Measurements from ENCODE around the gene USP3.
A peak's percentile ranks its signal among the peaks of the same experiment; 100 is the strongest.
"Not testable (repeated sequence)": the region's sequence is repeated elsewhere in the genome, so short reads cannot be mapped to it uniquely, and the experiment has no call there.

USP3 gene

DNA sequence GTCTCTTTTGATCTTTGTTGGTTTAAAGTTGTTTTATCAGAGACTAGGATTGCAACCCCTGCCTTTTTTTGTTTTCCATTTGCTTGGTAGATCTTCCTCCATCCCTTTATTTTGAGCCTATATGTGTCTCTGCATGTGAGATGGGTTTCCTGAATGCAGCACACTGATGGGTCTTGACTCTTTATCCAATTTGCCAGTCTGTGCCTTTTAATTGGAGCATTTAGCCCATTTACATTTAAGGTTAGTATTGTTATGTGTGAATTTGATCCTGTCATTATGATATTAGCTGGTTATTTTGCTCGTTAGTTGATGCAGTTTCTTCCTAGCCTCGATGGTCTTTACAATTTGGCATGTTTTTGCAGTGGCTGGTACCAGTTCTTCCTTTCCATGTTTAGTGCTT lies 116.4 kb downstream of the USP3 start:
- not testable (repeated sequence) for DNase-seq

DNA sequence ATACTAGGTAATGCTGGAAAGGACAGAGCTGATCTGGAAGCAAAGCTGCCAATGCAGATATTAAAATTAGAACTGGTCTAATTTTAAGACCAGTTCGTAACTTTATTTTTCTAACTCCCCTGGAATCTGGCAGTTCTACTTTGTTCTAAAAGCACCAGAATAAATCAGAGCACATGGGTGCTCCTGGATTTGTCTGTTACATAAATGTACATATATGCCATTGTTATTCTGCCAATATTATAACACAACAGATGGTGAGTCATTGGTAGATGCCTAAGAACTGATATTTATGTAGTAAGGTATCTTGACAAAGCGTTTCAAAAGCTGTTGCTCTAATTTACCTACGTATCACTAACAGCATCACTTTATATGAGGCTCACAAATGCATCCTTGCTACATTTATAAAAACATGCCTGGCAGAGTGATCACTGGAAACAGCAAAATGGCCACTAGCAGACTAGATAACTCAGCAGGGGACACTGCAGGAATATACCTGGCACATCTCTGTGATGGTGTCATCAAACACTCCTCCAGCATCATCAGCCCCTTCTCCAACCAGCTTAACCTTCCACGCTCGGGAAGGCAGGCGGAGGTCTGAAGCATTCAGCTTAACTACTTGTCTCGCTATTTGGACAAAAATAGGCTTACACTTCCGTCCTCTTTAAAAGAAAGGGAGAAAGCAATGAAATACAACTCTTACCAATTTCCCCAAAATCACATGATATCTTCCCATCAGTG lies 119.0 kb downstream of the USP3 start:
- DNase-seq: no peak

DNA sequence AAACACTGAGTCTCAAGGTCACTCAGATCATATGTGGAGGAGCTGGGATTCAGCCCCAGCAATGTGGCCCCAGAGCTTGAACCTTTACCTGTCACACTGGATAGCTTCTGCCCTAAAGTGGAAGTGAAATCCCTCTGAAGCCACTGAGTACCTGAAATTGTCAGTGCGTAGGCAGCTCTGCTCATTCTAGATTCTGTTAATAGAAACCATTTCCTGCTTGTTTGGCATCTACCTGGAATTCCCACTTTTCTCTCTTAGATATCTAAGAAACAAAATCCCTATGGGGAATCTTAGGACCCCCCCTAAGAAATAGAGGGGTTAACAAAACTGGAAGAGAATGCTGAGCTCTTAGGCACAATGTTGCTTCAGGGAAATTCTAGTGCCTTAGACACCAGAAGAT lies 122.6 kb downstream of the USP3 start:
- DNase-seq: no peak

DNA sequence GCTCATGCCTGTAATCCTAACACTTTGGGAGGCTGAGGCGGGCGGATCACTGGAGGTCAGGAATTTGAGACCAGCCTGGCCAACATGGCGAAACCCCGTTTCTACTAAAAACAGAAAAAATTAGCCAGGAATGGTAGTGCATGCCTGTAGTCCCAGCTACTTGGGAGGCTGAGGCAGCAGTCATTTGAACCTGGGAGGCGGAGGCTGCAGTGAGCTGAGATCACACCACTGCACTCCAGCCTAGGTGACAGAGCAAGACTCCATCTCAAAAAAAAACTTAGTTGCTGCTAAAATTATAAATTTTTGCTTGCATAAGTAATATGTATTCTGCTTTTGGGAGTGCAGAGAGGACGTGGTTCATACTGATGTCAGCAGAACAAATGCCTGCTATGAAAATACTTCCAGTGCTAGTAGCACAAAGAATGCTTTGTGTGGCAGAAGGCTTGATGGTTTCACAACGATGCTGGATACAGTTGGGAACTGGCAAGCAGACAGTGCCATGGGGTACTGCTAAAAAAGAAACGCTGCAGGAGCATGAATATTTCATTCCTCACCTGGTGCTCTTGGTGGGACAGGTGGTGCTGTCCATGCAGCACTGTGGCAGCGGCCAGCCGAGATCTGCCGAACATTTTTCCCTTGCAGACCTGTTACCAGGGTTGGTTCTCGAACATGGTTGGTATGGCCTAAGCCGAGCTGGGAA lies 123.9 kb downstream of the USP3 start:
- DNase-seq: no peak

DNA sequence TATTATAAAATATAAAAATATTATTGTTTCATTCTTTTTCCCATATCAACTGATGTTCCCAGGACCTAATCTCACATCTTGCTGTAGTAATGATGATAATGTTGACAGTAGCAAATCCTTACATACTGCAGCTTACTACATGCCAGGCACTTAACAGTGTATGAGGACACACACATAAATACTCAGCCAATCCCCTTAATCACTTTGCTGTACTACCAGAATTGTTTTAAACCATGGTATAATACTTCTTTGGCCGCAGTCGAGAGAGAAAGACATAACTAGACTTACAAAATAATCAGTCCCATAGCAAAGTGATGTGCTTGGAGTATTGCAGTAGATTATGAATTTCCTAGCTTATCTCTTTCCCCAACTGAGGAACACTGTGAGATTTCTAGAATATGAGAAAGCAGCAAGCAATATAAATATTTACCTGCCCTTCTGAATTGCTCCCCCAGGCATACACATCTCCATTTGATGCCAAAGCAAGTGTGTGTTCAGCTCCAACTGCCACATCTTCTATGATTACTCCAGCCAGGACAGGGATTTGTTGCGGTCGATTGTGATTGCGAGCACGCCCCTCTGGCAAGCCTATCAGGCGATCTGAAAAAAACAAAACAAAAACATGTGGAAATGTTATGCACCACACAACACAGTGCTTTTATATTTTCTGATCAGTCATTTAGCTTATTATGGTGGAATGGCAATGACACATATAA lies 125.8 kb downstream of the USP3 start:
- no peak for DNase-seq

DNA sequence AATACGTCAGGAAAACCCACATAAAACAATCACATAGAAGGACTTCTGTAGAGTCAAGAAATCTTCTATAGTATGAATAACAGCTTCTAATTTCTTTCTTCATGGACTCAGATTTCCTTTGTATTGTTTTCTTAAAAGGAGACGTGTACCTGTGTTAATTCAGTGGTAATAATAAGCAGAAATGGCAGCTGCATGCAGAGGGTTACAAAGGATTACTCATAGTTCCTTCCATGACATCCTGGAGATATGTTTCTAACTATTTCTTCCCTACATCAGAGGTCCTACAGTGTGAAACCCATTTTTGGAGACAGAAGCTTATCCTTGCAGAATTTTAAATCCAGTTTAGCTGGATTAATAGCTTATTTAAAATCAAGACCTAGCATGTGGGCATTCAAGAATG lies 128.9 kb downstream of the USP3 start:
- no peak for DNase-seq

DNA sequence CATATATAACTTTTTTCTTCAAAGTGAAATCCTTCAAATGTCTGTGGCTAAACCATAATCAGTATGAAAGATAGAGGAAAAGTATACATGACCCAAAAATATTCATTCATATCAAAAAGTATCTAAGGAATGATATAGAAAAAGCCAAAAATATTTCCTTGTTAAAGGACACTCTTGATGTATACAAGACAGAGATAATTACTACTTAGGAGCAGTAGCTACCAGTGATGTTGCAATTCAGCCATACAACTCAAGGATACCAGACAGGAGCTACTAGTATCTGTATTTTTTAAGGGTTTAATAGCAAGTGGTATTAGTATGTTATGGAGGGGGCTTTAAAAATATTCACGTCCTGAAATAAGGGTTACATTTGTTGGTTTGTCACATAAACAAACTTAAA lies 129.8 kb downstream of the USP3 start:
- no peak for DNase-seq

DNA sequence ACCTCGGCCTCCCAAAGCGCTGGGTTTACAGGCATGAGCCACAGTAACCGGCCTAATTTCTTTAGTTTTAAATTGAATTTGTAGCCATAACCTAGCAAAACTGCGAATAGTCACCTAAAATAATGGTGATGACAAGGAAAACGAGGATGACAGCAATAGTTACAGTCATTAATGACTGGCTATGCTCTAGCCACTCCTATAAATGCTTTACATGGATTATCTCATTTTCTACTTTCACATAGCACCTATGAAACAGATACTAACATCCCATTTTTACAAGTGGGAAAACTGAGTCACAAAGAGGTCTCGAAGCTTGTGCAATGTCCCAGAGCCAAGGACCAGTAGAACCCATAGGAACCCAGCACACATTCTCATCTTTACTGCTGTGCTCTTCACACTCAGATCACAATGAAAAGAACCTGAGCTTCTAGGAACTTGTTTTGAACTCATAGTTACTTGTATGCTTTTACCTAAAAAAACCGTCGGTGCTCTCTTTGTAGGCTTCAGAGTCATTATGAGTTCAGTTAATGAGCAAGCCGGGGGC lies 132.2 kb downstream of the USP3 start:
- DNase-seq: no peak

DNA sequence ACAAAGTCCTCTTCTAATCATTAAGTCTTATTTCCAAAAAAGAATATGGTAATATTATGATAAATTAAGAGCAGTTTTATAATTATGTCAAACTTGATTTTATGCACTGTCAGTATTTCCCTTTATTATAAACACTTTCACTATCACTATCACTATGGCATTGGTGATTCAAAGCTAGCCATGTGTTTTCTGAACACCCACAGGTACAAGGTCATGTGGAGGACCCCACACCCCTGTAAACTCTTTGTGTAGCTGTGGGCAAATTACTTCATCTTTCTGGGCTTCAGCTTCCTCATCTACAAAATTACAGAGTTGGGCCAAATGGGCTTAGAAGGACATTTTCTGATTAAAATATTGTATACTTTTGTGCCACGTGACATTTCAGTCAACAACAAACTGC lies 134.4 kb downstream of the USP3 start:
- peak; percentile 8 for DNase-seq

DNA sequence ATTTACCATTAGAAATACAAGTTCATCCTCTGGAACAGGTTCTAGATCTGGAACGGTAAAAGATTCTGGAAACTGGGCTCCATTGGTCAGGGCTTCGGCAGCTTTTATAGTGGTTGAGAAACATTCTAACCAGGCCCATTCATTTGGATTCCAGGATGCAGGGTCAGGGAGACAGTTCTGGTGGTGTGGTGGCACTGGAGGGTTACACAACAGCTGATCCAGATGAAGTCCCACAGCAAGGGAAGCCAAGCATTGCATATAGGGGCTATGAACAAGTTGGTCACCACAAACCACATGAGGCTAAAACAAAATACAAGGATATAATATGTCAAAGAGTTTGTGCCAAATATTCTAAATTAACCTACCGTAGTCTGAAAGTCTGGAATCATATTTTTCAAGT lies 135.8 kb downstream of the USP3 start:
- DNase-seq: no peak

Data from stimulated activated CD4-positive, alpha-beta T cell treated with anti-CD3 and anti-CD28 coated beads, Interleukin-15, amount 100 ng/mL, for 24 hours (primary cell).